OCI-LY7 (cell line): ENCODE data around the gene EMSY.

Experiments
- EZH2phosphoT487 ChIP-seq: fragments of 200-600 bp; sonication (generic); IDR thresholded peaks from 2 replicates; pipeline ENCODE4 v1.6.1; 2018; ENCODE audit warnings: low read depth, borderline replicate concordance, mild to moderate bottlenecking, mixed run types, antibody characterized with exemption, low read length, moderate library complexity, mixed read lengths
- TF ChIP-seq, protein P1 (sequence below): fragments of 200-600 bp; sonication (generic); conservative IDR thresholded peaks from 2 replicates; pipeline ENCODE4 v1.5.1; 2014; ENCODE audit warnings: mild to moderate bottlenecking, antibody characterized with exemption, low read length, moderate library complexity, mixed read lengths

DNA sequence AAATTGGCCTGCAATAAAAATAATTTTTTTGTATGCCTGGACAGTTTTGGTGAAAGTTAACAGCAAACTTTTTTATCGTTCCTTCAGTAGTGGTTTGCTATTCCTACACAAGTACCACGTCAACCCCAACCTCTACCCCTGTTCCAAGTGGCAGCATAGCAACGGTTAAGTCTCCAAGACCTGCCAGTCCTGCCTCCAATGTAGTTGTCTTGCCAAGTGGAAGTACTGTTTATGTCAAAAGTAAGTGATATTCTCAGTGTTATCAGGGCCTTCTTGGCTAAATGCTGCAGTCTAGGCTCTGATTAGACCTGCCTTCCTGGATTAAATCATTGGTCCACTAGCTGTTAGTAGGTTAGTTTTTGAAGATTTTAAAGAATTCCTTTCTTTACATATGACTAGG lies 15.0 kb downstream of the EMSY start:
- TF ChIP-seq, protein P1, sequence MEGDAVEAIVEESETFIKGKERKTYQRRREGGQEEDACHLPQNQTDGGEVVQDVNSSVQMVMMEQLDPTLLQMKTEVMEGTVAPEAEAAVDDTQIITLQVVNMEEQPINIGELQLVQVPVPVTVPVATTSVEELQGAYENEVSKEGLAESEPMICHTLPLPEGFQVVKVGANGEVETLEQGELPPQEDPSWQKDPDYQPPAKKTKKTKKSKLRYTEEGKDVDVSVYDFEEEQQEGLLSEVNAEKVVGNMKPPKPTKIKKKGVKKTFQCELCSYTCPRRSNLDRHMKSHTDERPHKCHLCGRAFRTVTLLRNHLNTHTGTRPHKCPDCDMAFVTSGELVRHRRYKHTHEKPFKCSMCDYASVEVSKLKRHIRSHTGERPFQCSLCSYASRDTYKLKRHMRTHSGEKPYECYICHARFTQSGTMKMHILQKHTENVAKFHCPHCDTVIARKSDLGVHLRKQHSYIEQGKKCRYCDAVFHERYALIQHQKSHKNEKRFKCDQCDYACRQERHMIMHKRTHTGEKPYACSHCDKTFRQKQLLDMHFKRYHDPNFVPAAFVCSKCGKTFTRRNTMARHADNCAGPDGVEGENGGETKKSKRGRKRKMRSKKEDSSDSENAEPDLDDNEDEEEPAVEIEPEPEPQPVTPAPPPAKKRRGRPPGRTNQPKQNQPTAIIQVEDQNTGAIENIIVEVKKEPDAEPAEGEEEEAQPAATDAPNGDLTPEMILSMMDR: no peak
- no peak for TF ChIP-seq EZH2phosphoT487
